B cell (primary cell): ENCODE results near the gene MICAL3. TPM values are rescaled to one million over a fixed set of nuclear protein-coding genes. Genes with fewer than 3 reads are reported as not detected.

Source experiments
- ATAC-seq: fragments of 200-7000 bp; cut with Tn5 transposase; one replicate; pipeline ENCODE4 v1.10.0; 2021; ENCODE audit warnings: low read depth, mild to moderate bottlenecking, moderate number of reproducible peaks, moderate library complexity
- CTCF ChIA-PET: fragments of 350-600 bp; sonication (Branson Sonifier 250); formaldehyde crosslinking; loops from one replicate; lab custom pipeline; 2021; ENCODE audit warnings: antibody characterized with exemption, inconsistent platforms; lab: Charles Lee
- POLR2A ChIA-PET: fragments of 350-600 bp; sonication (Branson Sonifier 250); formaldehyde crosslinking; loops from one replicate; lab custom pipeline; 2021; ENCODE audit warnings: antibody characterized with exemption; lab: Charles Lee
- DNase-seq: peaks from one replicate; pipeline ENCODE4 v3.0.0; 2013
- H2AFZ ChIP-seq: 2 replicates; pipeline ENCODE4 v1.6.1; 2012; ENCODE audit warnings: mild to moderate bottlenecking, low read depth, low read length; ENCODE audit not compliant: insufficient read depth, poor library complexity, severe bottlenecking
- H3K27ac ChIP-seq, 2 donors: 1 replicate in 1 of 2; 2 replicates in 1 of 2; pipeline ENCODE4 v1.5.1; 2012 to 2013; ENCODE audit warnings: low read length in 2 of 2, mild to moderate bottlenecking in 2 of 2, moderate library complexity in 1 of 2
- H3K27me3 ChIP-seq, 4 experiments: fragments of 200-600 bp in 1 of 4; sonication (generic) in 1 of 4; replicated peaks in 1 of 4; 1 replicate in 2 of 4; 2 replicates in 2 of 4; pipeline versions ENCODE4 v1.6.1 to v1.7.0; 2013 to 2016; ENCODE audit warnings: low read length in 3 of 4, mild to moderate bottlenecking in 2 of 4, mixed read lengths in 1 of 4, moderate library complexity in 1 of 4; ENCODE audit not compliant: insufficient read depth in 4 of 4, control insufficient read depth in 3 of 4; ENCODE audit errors: control extremely low read depth in 1 of 4
- H3K36me3 ChIP-seq, 2 experiments: replicated peaks in 1 of 2; 1 replicate in 1 of 2; 2 replicates in 1 of 2; pipeline versions ENCODE4 v1.6.1 to v1.7.1; 2013; ENCODE audit warnings: low read length in 1 of 2; ENCODE audit not compliant: insufficient read depth in 2 of 2, control insufficient read depth in 1 of 2; ENCODE audit errors: control extremely low read depth in 1 of 2, extremely low read depth in 1 of 2
- H3K4me1 ChIP-seq, 2 donors: fragments of 200-600 bp in 1 of 2; sonication (generic) in 1 of 2; 1 replicate in 1 of 2; 2 replicates in 1 of 2; pipeline versions ENCODE4 v1.5.1 to v1.6.1; 2013 to 2017; ENCODE audit warnings: low read length in 2 of 2; ENCODE audit not compliant: control insufficient read depth in 2 of 2, insufficient read depth in 2 of 2
- H3K4me2 ChIP-seq: replicated peaks from 2 replicates; pipeline ENCODE3; 2012; ENCODE audit warnings: mild to moderate bottlenecking, low read depth, low read length; ENCODE audit not compliant: poor library complexity, severe bottlenecking
- H3K4me3 ChIP-seq, 5 experiments: fragments of 200-600 bp in 1 of 5; sonication (generic) in 1 of 5; 1 replicate in 3 of 5; 2 replicates in 2 of 5; pipeline versions ENCODE4 v1.5.1 to v1.7.0; 2011 to 2016; ENCODE audit warnings: low read length in 4 of 5, mild to moderate bottlenecking in 4 of 5, low read depth in 2 of 5, control low read depth in 1 of 5, moderate library complexity in 1 of 5; ENCODE audit not compliant: insufficient read depth in 1 of 5; ENCODE audit errors: control extremely low read depth in 1 of 5, extremely low read depth in 1 of 5
- H3K79me2 ChIP-seq: fragments of 200-600 bp; sonication (generic); one replicate; pipeline ENCODE4 v1.6.0; 2016; ENCODE audit warnings: low read length; ENCODE audit not compliant: control insufficient read depth, insufficient read depth
- H3K9ac ChIP-seq: fragments of 200-600 bp; sonication (generic); 2 replicates; pipeline ENCODE4 v1.6.1; 2017; ENCODE audit warnings: mild to moderate bottlenecking, low read length, moderate library complexity
- H3K9me3 ChIP-seq, 3 donors: one replicate each; pipeline versions ENCODE4 v1.6.1 to v1.7.1; 2013; ENCODE audit warnings: low read length in 2 of 3; ENCODE audit not compliant: control insufficient read depth in 2 of 3, insufficient read depth in 1 of 3; ENCODE audit errors: control extremely low read depth in 1 of 3
- H4K20me1 ChIP-seq: 2 replicates; pipeline ENCODE4 v1.6.0; 2012; ENCODE audit warnings: mild to moderate bottlenecking, low read length; ENCODE audit not compliant: insufficient read depth, control insufficient read depth, poor library complexity, severe bottlenecking
- H3K27ac Mint-ChIP-seq: one replicate; pipeline ENCODE4 v1.8.0; 2021; ENCODE audit warnings: mixed read lengths
- H3K27me3 Mint-ChIP-seq: one replicate; pipeline ENCODE4 v1.8.0; 2021; ENCODE audit warnings: mixed read lengths
- H3K4me1 Mint-ChIP-seq: one replicate; pipeline ENCODE4 v1.8.0; 2021; ENCODE audit warnings: mixed read lengths
- H3K4me3 Mint-ChIP-seq: one replicate; pipeline ENCODE4 v1.8.0; 2021; ENCODE audit warnings: mixed read lengths
- H3K9me3 Mint-ChIP-seq: one replicate; pipeline ENCODE4 v1.8.0; 2022; ENCODE audit warnings: mixed read lengths; ENCODE audit not compliant: insufficient read depth
- CTCF ChIP-seq: fragments of 200-600 bp; IDR thresholded peaks from one replicate; pipeline ENCODE4 v1.8.0; 2022; ENCODE audit warnings: antibody characterized with exemption, mild to moderate bottlenecking
- EZH2 ChIP-seq: IDR thresholded peaks from 2 replicates; pipeline ENCODE4 v1.6.1; 2012; ENCODE audit warnings: borderline replicate concordance, low read depth, mild to moderate bottlenecking, moderate library complexity, low read length; ENCODE audit not compliant: insufficient read depth, poor library complexity, severe bottlenecking
- WGBS: methylation state at CpG from one replicate; pipeline ENCODE4 v1.1.5; 2013; ENCODE audit warnings: missing lambda C conversion rate; ENCODE audit not compliant: insufficient coverage; 5-methylcytosine and 5-hydroxymethylcytosine counted together
- intact Hi-C: fragments of 100-400 bp; cut with micrococcal nuclease; formaldehyde crosslinking; loops from one replicate; pipeline ENCODE4 v1.10.0; 2022
- polyA plus RNA-seq: library from polyadenylated mRNA; depleted of rRNA; stranded (reverse); fragments of >200 nt; gene quantifications from 2 replicates; pipeline ENCODE4 v1.2.3, GENCODE V29; 2012
- total RNA-seq, 2 donors: library from RNA; stranded (reverse); fragments of 120-200 nt in 1 of 2; gene quantifications; 1 replicate in 1 of 2; 2 replicates in 1 of 2; pipeline versions ENCODE4 v1.2.3 to v1.2.4, GENCODE V29; 2013 to 2022

The MICAL3 gene
- total and polyA plus RNA-seq, 2 donors (not counting 1 experiment from before 2014, with no cell fraction given) = 50.5 to 253 TPM

GRCh38 chr22:17761138-17761488 lies 263.2 kb downstream of the MICAL3 start:
- Histone ChIP-seq H3K27ac (no peak overlapping the region), H3K4me3 (no peak overlapping the region), H3K4me1 (no peaks in the 10 kb centered on the region), H3K9ac (no peak overlapping the region), H3K4me2 (no peak overlapping the region), H3K36me3 (no peaks in the 10 kb centered on the region), H2AFZ (no peak overlapping the region), H3K9me3 (no peaks in the 10 kb centered on the region), H4K20me1 (peaks cover 8% of the 10 kb centered on the region), H3K27me3 (no peaks in the 10 kb centered on the region), H3K79me2 (peaks cover 91% of the 10 kb centered on the region)
- Mint-ChIP-seq H3K27me3 (no peaks in the 10 kb centered on the region), H3K27ac (no peak overlapping the region), H3K4me3 (no peak overlapping the region), H3K4me1 (peaks cover 22% of the 10 kb centered on the region), H3K9me3 (no peaks in the 10 kb centered on the region)
- no peak for DNase-seq
- POLR2A ChIA-PET = no interaction called here
- ATAC-seq = no peak
- no CpG with 5 or more reads among the region's 4 CpGs for WGBS
- TF ChIP-seq CTCF = no peak
- no peak for TF ChIP-seq EZH2
- CTCF ChIA-PET = no interaction called here
- intact Hi-C loops = loop anchor here (5.0 kb wide), 1 partner anchor 36 kb away; no protein-coding TSS in a partner anchor

- Histone ChIP-seq H3K27me3 (no peaks in the 10 kb centered on the region), H3K4me2 (no peak overlapping the region), H3K4me3 (no peak overlapping the region), H2AFZ (no peak overlapping the region), H3K9me3 (no peaks in the 10 kb centered on the region), H3K4me1 (no peaks in the 10 kb centered on the region), H4K20me1 (peaks cover 26% of the 10 kb centered on the region), H3K79me2 (peaks cover 89% of the 10 kb centered on the region), H3K9ac (no peak overlapping the region), H3K27ac (no peak overlapping the region), H3K36me3 (no peaks in the 10 kb centered on the region)
- DNase-seq = peak; percentile 42
- no peak for TF ChIP-seq EZH2
- peak; percentile 35 for TF ChIP-seq CTCF
- Mint-ChIP-seq H3K27ac (no peak overlapping the region), H3K27me3 (no peaks in the 10 kb centered on the region), H3K4me3 (no peak overlapping the region), H3K9me3 (no peaks in the 10 kb centered on the region), H3K4me1 (no peaks in the 10 kb centered on the region)
- 91% methylated on average over 14 of the region's 14 CpGs for WGBS
- intact Hi-C loops = loop anchor here (1.0 kb wide), 1 partner anchor 31 kb away; no protein-coding TSS in a partner anchor
- CTCF ChIA-PET = interaction anchor here (0.6 to 2.4 kb wide), 14 partner anchors 9 to 322 kb away, joined by 3 to 30 read pairs (median 3); no protein-coding TSS in a partner anchor
- ATAC-seq = peak; percentile 43
- POLR2A ChIA-PET = interaction anchor here (0.8 kb wide), 1 partner anchor 101 kb away, joined by 3 read pairs; no protein-coding TSS in a partner anchor
These were observed 270.0 kb downstream of the MICAL3 start for GRCh38 chr22:17754233-17754925.
